CD4-positive, alpha-beta T cell (primary cell): ENCODE measurements around the gene ZNF609. TPM values are rescaled to one million over a fixed set of nuclear protein-coding genes. Genes with fewer than 3 reads are reported as not detected.

Source experiments
- ATAC-seq: fragments of 200-7000 bp; cut with Tn5 transposase; one replicate; pipeline ENCODE4 v1.10.0; 2022; ENCODE audit warnings: mild to moderate bottlenecking; ENCODE audit not compliant: poor library complexity
- CTCF ChIA-PET: fragments of 350-600 bp; sonication (Branson Sonifier 250); formaldehyde crosslinking; loops from one replicate; lab custom pipeline; 2021; ENCODE audit warnings: antibody characterized with exemption, inconsistent platforms; lab: Charles Lee
- POLR2A ChIA-PET: fragments of 350-600 bp; sonication (Branson Sonifier 250); formaldehyde crosslinking; loops from one replicate; lab custom pipeline; 2021; ENCODE audit warnings: antibody characterized with exemption, inconsistent platforms; lab: Charles Lee
- DNase-seq, 14 experiments: peaks; one replicate each; pipeline ENCODE4 v3.0.0-alpha.2; 2013 to 2020; ENCODE audit warnings: mixed read lengths in 2 of 14
- H3K27ac ChIP-seq, 2 donors: one replicate each; pipeline versions ENCODE4 v1.5.1 to v1.7.0; 2013; ENCODE audit warnings: low read length in 2 of 2, low read depth in 1 of 2, mild to moderate bottlenecking in 1 of 2
- H3K27me3 ChIP-seq, 2 experiments: 1 replicate in 1 of 2; 2 replicates in 1 of 2; pipeline versions ENCODE4 v1.6.1 to v1.7.0; 2013; ENCODE audit warnings: low read length in 2 of 2, control low read depth in 1 of 2, mild to moderate bottlenecking in 1 of 2, moderate library complexity in 1 of 2; ENCODE audit not compliant: insufficient read depth in 2 of 2, control insufficient read depth in 1 of 2
- H3K36me3 ChIP-seq: one replicate; pipeline ENCODE4 v1.6.1; 2013; ENCODE audit warnings: low read length, control low read depth; ENCODE audit not compliant: insufficient read depth
- H3K4me1 ChIP-seq: one replicate; pipeline ENCODE4 v1.6.1; 2013; ENCODE audit warnings: low read length, control low read depth; ENCODE audit not compliant: insufficient read depth
- H3K4me3 ChIP-seq: one replicate; pipeline ENCODE4 v1.5.1; 2013; ENCODE audit warnings: mild to moderate bottlenecking, low read length, moderate library complexity
- H3K9me3 ChIP-seq, 2 experiments: 1 replicate in 1 of 2; 2 replicates in 1 of 2; pipeline versions ENCODE4 v1.6.1 to v1.7.0; 2013; ENCODE audit warnings: low read length in 2 of 2, mild to moderate bottlenecking in 2 of 2, control low read depth in 1 of 2, moderate library complexity in 1 of 2; ENCODE audit not compliant: control insufficient read depth in 1 of 2, insufficient read depth in 1 of 2
- H3K27ac Mint-ChIP-seq: one replicate; pipeline ENCODE4 v1.8.0; 2020; ENCODE audit warnings: mixed read lengths
- H3K27me3 Mint-ChIP-seq: one replicate; pipeline ENCODE4 v1.8.0; 2021; ENCODE audit warnings: mixed read lengths
- H3K36me3 Mint-ChIP-seq: one replicate; pipeline ENCODE4 v1.8.0; 2021; ENCODE audit warnings: low read depth, mixed read lengths
- H3K4me1 Mint-ChIP-seq: one replicate; pipeline ENCODE4 v1.8.0; 2021; ENCODE audit warnings: low read depth, mixed read lengths
- H3K4me3 Mint-ChIP-seq: one replicate; pipeline ENCODE4 v1.8.0; 2020; ENCODE audit warnings: mild to moderate bottlenecking, mixed read lengths
- H3K9me3 Mint-ChIP-seq: one replicate; pipeline ENCODE4 v1.8.0; 2020; ENCODE audit warnings: mixed read lengths
- intact Hi-C, 2 experiments: fragments of 100-400 bp; cut with DNase I in 1 of 2; cut with micrococcal nuclease in 1 of 2; formaldehyde crosslinking; loops; one replicate each; pipeline versions ENCODE4 v1.15.1 to v1.9.0; 2023 to 2025; cut with DNase I, micrococcal nuclease
- total RNA-seq, 174 experiments: library from RNA in 2 of 174; stranded (reverse) in 2 of 174; gene quantifications; one replicate each; pipeline ENCODE4 v1.2.3 and lab custom pipeline; 2021 to 2026
- TF ChIP-seq, protein P1 (sequence below): fragments of 200-600 bp; IDR thresholded peaks from one replicate; pipeline ENCODE4 v1.8.0; 2022; ENCODE audit warnings: antibody characterized with exemption, mild to moderate bottlenecking

Gene ZNF609
- total RNA-seq, 2 experiments from 2014 or later = 62.4 to 65.3 TPM

GRCh38 chr15:64651601-64652191 lies 191.3 kb downstream of the ZNF609 start:
- DNase-seq (peak in 13 of 14 experiments; percentile 9 to 78 (median 29)), ATAC-seq (peak; percentile 92)
- CTCF ChIA-PET = interaction anchor here (0.9 to 4.8 kb wide), 4 partner anchors 14 to 224 kb away, joined by 3 to 19 read pairs (median 4); no protein-coding TSS in a partner anchor
- H3K9me3 Mint-ChIP-seq = no peaks in the 10 kb centered on the region
- Histone ChIP-seq H3K4me3 (no peak overlapping the region), H3K27ac (peak overlapping the region; percentile 2 to 54), H3K27me3 (no peaks in the 10 kb centered on the region), H3K36me3 (no peaks in the 10 kb centered on the region), H3K9me3 (no peaks in the 10 kb centered on the region), H3K4me1 (peaks cover 36% of the 10 kb centered on the region)
- TF ChIP-seq, protein P1, sequence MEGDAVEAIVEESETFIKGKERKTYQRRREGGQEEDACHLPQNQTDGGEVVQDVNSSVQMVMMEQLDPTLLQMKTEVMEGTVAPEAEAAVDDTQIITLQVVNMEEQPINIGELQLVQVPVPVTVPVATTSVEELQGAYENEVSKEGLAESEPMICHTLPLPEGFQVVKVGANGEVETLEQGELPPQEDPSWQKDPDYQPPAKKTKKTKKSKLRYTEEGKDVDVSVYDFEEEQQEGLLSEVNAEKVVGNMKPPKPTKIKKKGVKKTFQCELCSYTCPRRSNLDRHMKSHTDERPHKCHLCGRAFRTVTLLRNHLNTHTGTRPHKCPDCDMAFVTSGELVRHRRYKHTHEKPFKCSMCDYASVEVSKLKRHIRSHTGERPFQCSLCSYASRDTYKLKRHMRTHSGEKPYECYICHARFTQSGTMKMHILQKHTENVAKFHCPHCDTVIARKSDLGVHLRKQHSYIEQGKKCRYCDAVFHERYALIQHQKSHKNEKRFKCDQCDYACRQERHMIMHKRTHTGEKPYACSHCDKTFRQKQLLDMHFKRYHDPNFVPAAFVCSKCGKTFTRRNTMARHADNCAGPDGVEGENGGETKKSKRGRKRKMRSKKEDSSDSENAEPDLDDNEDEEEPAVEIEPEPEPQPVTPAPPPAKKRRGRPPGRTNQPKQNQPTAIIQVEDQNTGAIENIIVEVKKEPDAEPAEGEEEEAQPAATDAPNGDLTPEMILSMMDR = no peak
- peak overlapping the region; percentile 73 for H3K4me3 Mint-ChIP-seq
- POLR2A ChIA-PET = interaction anchor here (0.6 to 3.9 kb wide), 19 partner anchors 9 to 1753 kb away, joined by 3 to 22 read pairs (median 6); partner anchors contain the start of genes TRIP4 and ZNF609
- H3K27ac Mint-ChIP-seq = peak overlapping the region; percentile 82
- H3K27me3 Mint-ChIP-seq = no peaks in the 10 kb centered on the region
- peaks cover 64% of the 10 kb centered on the region for H3K4me1 Mint-ChIP-seq
- H3K36me3 Mint-ChIP-seq = peaks cover 5% of the 10 kb centered on the region
- intact Hi-C loops = loop anchor here (1.0 to 5.0 kb wide), 7 partner anchors 17 to 444 kb away; partner anchors contain the start of gene TRIP4 (in 1 of the 2)

DNA sequence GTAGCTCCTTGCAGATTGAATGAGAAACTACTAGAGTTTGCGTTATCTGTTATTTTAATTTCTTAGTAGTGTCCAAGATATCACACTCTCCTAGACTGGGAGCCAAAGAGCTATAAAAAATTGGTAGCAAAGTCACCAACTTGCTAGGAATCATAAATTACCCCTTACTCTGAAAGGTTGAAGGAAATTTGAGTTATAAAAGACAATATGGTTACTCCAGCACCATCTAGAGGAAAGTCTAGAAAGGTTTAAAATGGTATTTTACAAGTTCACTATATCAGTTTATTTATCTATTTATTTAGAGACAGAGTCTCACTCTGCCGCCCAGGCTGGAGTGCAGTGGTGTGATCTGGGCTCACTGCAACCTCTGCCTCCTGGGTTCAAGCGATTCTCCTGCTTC lies 193.4 kb downstream of the ZNF609 start:
- TF ChIP-seq, protein P1 = peak; percentile 59
- peaks cover 5% of the 10 kb centered on the region for H3K36me3 Mint-ChIP-seq
- intact Hi-C loops = loop anchor here (2.0 to 5.0 kb wide), 4 partner anchors 151 to 446 kb away; partner anchors contain the start of gene TRIP4 (in 1 of the 2)
- POLR2A ChIA-PET = interaction anchor here (0.6 to 3.9 kb wide), 8 partner anchors 9 to 266 kb away, joined by 3 to 22 read pairs (median 6); partner anchors contain the start of genes TRIP4 and ZNF609
- Histone ChIP-seq H3K27ac (no peak overlapping the region), H3K9me3 (no peaks in the 10 kb centered on the region), H3K36me3 (peaks cover 7% of the 10 kb centered on the region), H3K27me3 (no peaks in the 10 kb centered on the region), H3K4me3 (no peak overlapping the region), H3K4me1 (peaks cover 36% of the 10 kb centered on the region)
- CTCF ChIA-PET = interaction anchor here (0.6 to 4.8 kb wide), 13 partner anchors 9 to 271 kb away, joined by 3 to 19 read pairs (median 3); partner anchors contain the start of gene TRIP4
- H3K4me3 Mint-ChIP-seq = peak overlapping the region; percentile 37
- H3K27me3 Mint-ChIP-seq = no peaks in the 10 kb centered on the region
- DNase-seq (peak in 3 of 14 experiments; percentile 35 to 38 (median 35)), ATAC-seq (no peak)
- H3K9me3 Mint-ChIP-seq = no peaks in the 10 kb centered on the region
- peak overlapping the region; percentile 82 for H3K27ac Mint-ChIP-seq
- H3K4me1 Mint-ChIP-seq = peaks cover 51% of the 10 kb centered on the region

GRCh38 chr15:64656508-64656907 lies 196.1 kb downstream of the ZNF609 start:
- Histone ChIP-seq H3K4me3 (no peak overlapping the region), H3K9me3 (no peaks in the 10 kb centered on the region), H3K36me3 (peaks cover 7% of the 10 kb centered on the region), H3K27me3 (no peaks in the 10 kb centered on the region), H3K27ac (no peak overlapping the region), H3K4me1 (peaks cover 24% of the 10 kb centered on the region)
- H3K9me3 Mint-ChIP-seq = no peaks in the 10 kb centered on the region
- TF ChIP-seq, protein P1 = no peak
- H3K27ac Mint-ChIP-seq = no peak overlapping the region
- intact Hi-C loops = no loop called here
- H3K36me3 Mint-ChIP-seq = peaks cover 17% of the 10 kb centered on the region
- peaks cover 41% of the 10 kb centered on the region for H3K4me1 Mint-ChIP-seq
- ChIA-PET CTCF (no interaction called here), POLR2A (no interaction called here)
- DNase-seq (no peak), ATAC-seq (no peak)
- H3K27me3 Mint-ChIP-seq = no peaks in the 10 kb centered on the region
- no peak overlapping the region for H3K4me3 Mint-ChIP-seq
